ENCODE data around the gene PDLIM5.

DNA sequence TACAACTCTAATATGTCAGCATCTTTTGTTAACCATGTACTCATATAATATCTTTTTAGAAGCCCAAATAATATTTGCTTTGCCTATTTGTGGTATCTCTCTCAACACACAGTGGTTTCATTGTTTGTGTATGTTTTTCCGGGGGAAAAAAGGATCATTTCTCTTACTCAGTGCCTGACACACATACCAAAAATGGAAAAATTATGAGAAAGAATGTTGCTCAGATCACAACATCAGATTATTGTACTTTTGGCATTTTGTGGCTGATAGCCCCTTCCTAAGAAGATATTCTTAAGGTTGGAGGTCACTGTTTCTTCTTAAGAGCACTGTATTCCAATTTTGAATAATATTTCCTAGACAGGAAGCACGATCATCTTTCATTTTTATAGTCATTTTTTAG is 93.6 kb downstream of the PDLIM5 start:
- no peak for TF ChIP-seq CTCF (IDR thresholded peaks at IDR 0.05)
- no peak for TF ChIP-seq POLR2AphosphoS5 (IDR thresholded peaks at IDR 0.05)
- TF ChIP-seq EP300 (IDR thresholded peaks at IDR 0.05; ENCODE audit: low read depth) = no peak

Measured in transverse colon (tissue), 4 donors.